ENCODE measurements around the gene HSPA14. TPM values are rescaled to one million over a fixed set of nuclear protein-coding genes. Genes with fewer than 3 reads are reported as not detected.

HSPA14 gene
- total RNA-seq, 1 experiment from 2014 or later, result 41.0 TPM

DNA sequence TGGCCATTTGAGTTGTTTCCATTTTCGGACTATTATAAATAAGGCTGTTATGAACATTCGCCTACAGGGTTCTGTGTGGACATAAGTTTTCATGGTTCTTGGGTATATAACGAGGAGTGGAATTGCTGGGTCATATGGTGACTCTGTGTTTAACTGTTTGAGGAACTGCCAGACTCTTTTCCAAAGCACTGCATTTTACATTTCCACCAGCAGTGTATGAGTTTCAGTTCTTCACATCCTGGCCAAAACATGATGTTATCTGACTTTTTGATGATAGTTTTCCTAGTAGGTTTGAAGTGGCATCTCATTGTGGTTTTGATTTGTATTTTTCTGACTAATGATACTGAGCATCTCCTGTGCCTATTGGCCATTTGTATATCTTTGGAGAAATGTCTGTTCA lies 46.0 kb downstream of the HSPA14 start:
- Histone ChIP-seq H2BK12ac (ENCODE audit: insufficient read length, low read depth, low read length) (no peak overlapping the region), H3K27me3 (ENCODE audit: insufficient read depth, low read length) (no peaks in the 10 kb centered on the region), H3K23me2 (ENCODE audit: insufficient read length, low read depth, low read length, poor library complexity, severe bottlenecking) (peaks cover 4% of the 10 kb centered on the region), H2BK20ac (ENCODE audit: low read depth, low read length, poor library complexity, severe bottlenecking) (no peak overlapping the region), H3K9ac (ENCODE audit: extremely low read depth, insufficient read length, low read length) (no peak overlapping the region), H3K4me2 (ENCODE audit: insufficient read depth, insufficient read length, low read length) (no peak overlapping the region), H3T11ph (ENCODE audit: low read length) (no peak overlapping the region), H3K4ac (ENCODE audit: low read depth, low read length) (no peak overlapping the region), H4K91ac (ENCODE audit: insufficient read length, low read depth, low read length) (no peak overlapping the region), H3K9me3 (ENCODE audit: control insufficient read depth, low read depth, low read length) (no peaks in the 10 kb centered on the region), H3K79me2 (ENCODE audit: insufficient read depth, low read length) (peaks cover 63% of the 10 kb centered on the region; the same call in 1 of the 2 replicates), H3K4me1 (ENCODE audit: insufficient read depth, low read length) (peaks cover 4% of the 10 kb centered on the region; the same call in 1 of the 2 replicates), H4K8ac (replicated peaks; ENCODE audit: insufficient read length, low read depth, low read length) (no peak overlapping the region), H4K5ac (ENCODE audit: insufficient read length, low read depth, low read length) (no peak overlapping the region), H2BK5ac (ENCODE audit: insufficient read length, low read length) (no peak overlapping the region), H4K20me1 (ENCODE audit: control insufficient read depth, insufficient read depth, insufficient read length) (no peaks in the 10 kb centered on the region), H3K56ac (ENCODE audit: insufficient read length, low read depth, low read length) (no peak overlapping the region), H3K79me1 (ENCODE audit: insufficient read depth, low read depth, low read length, poor library complexity, severe bottlenecking) (peaks cover 6% of the 10 kb centered on the region), H2BK120ac (ENCODE audit: low read depth, low read length, poor library complexity, severe bottlenecking) (no peak overlapping the region), H3K23ac (ENCODE audit: insufficient read length, low read depth, low read length) (no peak overlapping the region), H2BK15ac (ENCODE audit: low read depth, low read length) (no peak overlapping the region), H3K27ac (ENCODE audit: insufficient read length, low read depth, low read length) (no peak overlapping the region), H2AK5ac (ENCODE audit: insufficient read length, low read length) (no peak overlapping the region), H2AFZ (ENCODE audit: low read length) (no peak overlapping the region), H3K18ac (ENCODE audit: insufficient read length, low read depth, low read length) (no peak overlapping the region), H3K14ac (ENCODE audit: insufficient read depth, low read length) (no peak overlapping the region)
- H3K9me3 Mint-ChIP-seq, result no peaks in the 10 kb centered on the region; a peak in 1 of 5 replicates
- H3K27ac Mint-ChIP-seq, result no peak overlapping the region
- TF ChIP-seq CTCF (conservative IDR thresholded peaks at IDR 0.05), result no peak
- peaks cover 21% of the 10 kb centered on the region in 2 experiments for H3K4me1 Mint-ChIP-seq
- WGBS (ENCODE audit: extremely low coverage, insufficient read length, low lambda C conversion rate), result no CpG with 5 or more reads among the region's 3 CpGs
- no peak for DNase-seq
- H3K4me3 Mint-ChIP-seq, result no peak overlapping the region
- H3K27me3 Mint-ChIP-seq (ENCODE audit: low read depth), result no peaks in the 10 kb centered on the region
- peaks cover 15 to 21% (median 17%) of the 10 kb centered on the region in 3 experiments; a peak in 6 of 7 replicates for H3K36me3 Mint-ChIP-seq (ENCODE audit: insufficient read depth in 1 of 3, low read depth in 3 of 3)
